Panc1 (cell line): Measurements from ENCODE around the gene SLC29A1.

Experiments used
- CTCF ChIP-seq: fragments of 450-650 bp; IDR thresholded peaks from 2 replicates; pipeline ENCODE4 v1.5.1; 2017; ENCODE audit warnings: mild to moderate bottlenecking
- POLR2AphosphoS5 ChIP-seq: IDR thresholded peaks from 2 replicates; pipeline ENCODE4 v1.6.1; 2012; ENCODE audit warnings: mild to moderate bottlenecking, low read depth, low read length, moderate library complexity
- TCF7L2 ChIP-seq: IDR thresholded peaks from 2 replicates; pipeline ENCODE4 v1.6.1; 2011; ENCODE audit warnings: mild to moderate bottlenecking, low read depth, low read length, inconsistent platforms
- TF ChIP-seq, protein P1 (sequence below), 2 experiments: IDR thresholded peaks; 2 replicates each; pipeline ENCODE4 v1.6.1; 2011 to 2012; ENCODE audit warnings: low read depth in 2 of 2, control low read depth in 1 of 2, low read length in 1 of 2, mild to moderate bottlenecking in 1 of 2, moderate library complexity in 1 of 2; ENCODE audit not compliant: insufficient read depth in 1 of 2

- no peak for TF ChIP-seq CTCF
- TF ChIP-seq, protein P1, sequence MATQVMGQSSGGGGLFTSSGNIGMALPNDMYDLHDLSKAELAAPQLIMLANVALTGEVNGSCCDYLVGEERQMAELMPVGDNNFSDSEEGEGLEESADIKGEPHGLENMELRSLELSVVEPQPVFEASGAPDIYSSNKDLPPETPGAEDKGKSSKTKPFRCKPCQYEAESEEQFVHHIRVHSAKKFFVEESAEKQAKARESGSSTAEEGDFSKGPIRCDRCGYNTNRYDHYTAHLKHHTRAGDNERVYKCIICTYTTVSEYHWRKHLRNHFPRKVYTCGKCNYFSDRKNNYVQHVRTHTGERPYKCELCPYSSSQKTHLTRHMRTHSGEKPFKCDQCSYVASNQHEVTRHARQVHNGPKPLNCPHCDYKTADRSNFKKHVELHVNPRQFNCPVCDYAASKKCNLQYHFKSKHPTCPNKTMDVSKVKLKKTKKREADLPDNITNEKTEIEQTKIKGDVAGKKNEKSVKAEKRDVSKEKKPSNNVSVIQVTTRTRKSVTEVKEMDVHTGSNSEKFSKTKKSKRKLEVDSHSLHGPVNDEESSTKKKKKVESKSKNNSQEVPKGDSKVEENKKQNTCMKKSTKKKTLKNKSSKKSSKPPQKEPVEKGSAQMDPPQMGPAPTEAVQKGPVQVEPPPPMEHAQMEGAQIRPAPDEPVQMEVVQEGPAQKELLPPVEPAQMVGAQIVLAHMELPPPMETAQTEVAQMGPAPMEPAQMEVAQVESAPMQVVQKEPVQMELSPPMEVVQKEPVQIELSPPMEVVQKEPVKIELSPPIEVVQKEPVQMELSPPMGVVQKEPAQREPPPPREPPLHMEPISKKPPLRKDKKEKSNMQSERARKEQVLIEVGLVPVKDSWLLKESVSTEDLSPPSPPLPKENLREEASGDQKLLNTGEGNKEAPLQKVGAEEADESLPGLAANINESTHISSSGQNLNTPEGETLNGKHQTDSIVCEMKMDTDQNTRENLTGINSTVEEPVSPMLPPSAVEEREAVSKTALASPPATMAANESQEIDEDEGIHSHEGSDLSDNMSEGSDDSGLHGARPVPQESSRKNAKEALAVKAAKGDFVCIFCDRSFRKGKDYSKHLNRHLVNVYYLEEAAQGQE (IDR thresholded peaks at IDR 0.05; ENCODE audit: insufficient read depth in 1 of 2, low read depth in 2 of 2, low read length in 1 of 2), result no peak
- no peak for TF ChIP-seq TCF7L2
- no peak for TF ChIP-seq POLR2AphosphoS5
Measured at GRCh38 chr6:44222486-44223318, 693 bp upstream of the SLC29A1 start.
